ENCODE measurements around the gene SERPINB7. TPM values are rescaled to one million over a fixed set of nuclear protein-coding genes. Genes with fewer than 3 reads are reported as not detected.

The SERPINB7 gene
- total RNA-seq, 4 donors from 2014 or later: not detected

DNA sequence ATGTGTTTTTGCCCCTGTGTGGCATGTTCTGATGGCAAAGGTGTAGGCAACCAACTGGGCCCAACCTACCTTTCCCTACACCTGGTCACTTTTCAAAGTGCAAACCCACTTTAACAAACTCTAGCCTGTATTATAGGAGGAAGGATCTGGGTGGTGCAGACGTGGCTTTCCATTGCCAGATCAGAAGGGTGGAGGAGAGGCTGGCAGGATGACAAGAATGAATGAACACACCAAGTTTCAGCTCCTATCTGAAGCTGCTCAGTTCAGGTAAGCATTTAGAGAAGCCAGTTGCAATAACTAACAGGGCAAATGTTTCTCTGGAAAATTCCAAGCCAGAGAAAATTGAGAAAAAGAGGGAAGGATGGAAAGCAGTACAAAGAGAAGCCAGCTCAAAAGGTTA is 707 bp upstream of the SERPINB7 start:
- Histone ChIP-seq H3K4me3 (no peak overlapping the region), H3K9me3 (no peaks in the 10 kb centered on the region), H3K27ac (no peak overlapping the region), H3K4me1 (no peaks in the 10 kb centered on the region), H3K36me3 (no peaks in the 10 kb centered on the region), H3K27me3 (no peaks in the 10 kb centered on the region)
- no peak for TF ChIP-seq POLR2A (IDR thresholded peaks at IDR 0.05)
- TF ChIP-seq, protein P1, sequence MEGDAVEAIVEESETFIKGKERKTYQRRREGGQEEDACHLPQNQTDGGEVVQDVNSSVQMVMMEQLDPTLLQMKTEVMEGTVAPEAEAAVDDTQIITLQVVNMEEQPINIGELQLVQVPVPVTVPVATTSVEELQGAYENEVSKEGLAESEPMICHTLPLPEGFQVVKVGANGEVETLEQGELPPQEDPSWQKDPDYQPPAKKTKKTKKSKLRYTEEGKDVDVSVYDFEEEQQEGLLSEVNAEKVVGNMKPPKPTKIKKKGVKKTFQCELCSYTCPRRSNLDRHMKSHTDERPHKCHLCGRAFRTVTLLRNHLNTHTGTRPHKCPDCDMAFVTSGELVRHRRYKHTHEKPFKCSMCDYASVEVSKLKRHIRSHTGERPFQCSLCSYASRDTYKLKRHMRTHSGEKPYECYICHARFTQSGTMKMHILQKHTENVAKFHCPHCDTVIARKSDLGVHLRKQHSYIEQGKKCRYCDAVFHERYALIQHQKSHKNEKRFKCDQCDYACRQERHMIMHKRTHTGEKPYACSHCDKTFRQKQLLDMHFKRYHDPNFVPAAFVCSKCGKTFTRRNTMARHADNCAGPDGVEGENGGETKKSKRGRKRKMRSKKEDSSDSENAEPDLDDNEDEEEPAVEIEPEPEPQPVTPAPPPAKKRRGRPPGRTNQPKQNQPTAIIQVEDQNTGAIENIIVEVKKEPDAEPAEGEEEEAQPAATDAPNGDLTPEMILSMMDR (IDR thresholded peaks at IDR 0.05): no peak
- no peak for DNase-seq

DNA sequence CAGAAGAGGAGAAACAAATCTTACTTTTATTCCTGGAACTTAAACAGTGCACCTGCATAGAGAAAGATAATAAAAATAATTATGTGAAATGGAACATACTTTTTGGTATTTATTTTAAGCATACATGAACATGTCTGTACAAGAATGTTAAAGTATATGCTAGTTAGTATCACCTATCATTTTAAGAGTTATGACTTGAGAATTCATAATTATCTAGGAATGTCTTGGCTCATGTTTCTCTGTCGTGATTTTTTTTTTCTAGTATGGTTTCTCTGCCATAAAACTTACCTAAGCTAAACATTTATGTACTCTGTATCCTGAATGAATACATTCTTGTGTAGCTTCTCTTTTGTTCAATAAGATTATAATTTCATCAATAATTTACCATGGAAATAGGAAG is 4.2 kb downstream of the SERPINB7 start:
- Histone ChIP-seq H3K36me3 (no peaks in the 10 kb centered on the region), H3K9me3 (no peaks in the 10 kb centered on the region), H3K27ac (no peak overlapping the region), H3K27me3 (no peaks in the 10 kb centered on the region), H3K4me1 (no peaks in the 10 kb centered on the region), H3K4me3 (no peak overlapping the region)
- no peak for TF ChIP-seq POLR2A (IDR thresholded peaks at IDR 0.05)
- TF ChIP-seq, protein P1 (IDR thresholded peaks at IDR 0.05): no peak
- DNase-seq: no peak

DNA sequence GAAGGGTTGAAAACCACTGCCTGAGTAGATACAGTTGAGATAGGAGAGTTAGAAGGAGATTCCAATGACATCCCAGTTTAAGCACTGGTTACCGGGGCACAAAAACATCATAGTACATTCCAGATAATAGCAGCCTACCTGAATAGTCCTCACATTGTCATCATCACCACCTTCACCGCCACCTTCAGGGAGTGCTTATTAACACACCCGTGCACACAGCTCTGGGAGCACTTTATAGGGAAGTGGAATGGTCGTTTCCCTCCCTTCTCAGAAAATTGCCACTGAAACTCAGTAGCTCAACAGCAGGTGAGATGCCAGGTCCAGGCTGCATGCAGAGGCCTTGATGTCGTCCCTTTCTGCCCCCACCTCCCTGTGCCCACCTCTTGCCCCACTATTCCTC is 8.2 kb downstream of the SERPINB7 start:
- no peak for DNase-seq
- no peaks in the 10 kb centered on the region for H3K36me3 ChIP-seq
- H3K9me3 ChIP-seq: no peaks in the 10 kb centered on the region
- H3K4me1 ChIP-seq: no peaks in the 10 kb centered on the region
- H3K27ac ChIP-seq: no peak overlapping the region
- no peaks in the 10 kb centered on the region for H3K27me3 ChIP-seq
- H3K4me3 ChIP-seq: no peak overlapping the region
- TF ChIP-seq, protein P1 (IDR thresholded peaks at IDR 0.05): no peak
- TF ChIP-seq POLR2A (IDR thresholded peaks at IDR 0.05): no peak

DNA sequence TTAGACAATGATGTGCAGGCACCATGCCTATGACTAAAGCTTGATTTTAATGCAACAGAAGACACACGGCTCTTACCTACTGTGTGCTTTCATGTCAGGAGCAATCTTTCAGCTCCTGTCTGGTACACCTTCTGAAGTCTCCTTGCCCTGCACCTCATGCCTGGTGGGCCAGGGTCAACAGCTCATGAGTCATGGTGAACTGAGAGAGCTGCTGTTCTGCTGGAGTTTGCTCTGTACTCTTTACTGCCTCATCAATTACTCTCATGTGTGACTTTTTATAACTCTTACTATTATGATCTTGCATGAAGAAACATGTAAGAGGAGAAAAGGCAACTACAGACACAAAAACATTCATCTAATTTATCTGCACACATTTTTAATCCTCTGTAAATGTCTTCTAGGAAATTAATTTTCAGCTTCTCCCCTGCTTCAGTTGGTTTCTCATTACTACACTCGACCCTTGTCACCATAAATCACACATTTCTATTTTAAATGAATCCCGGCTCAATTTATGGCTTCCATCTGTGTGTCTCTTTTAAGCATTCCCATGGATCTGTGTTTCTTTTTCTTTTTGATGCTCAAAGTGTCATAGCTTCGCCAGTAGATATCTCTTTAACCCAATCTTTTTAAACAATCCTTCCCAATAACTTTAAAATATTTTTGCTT is 9.7 kb downstream of the SERPINB7 start:
- Histone ChIP-seq H3K9me3 (no peaks in the 10 kb centered on the region), H3K4me1 (no peaks in the 10 kb centered on the region), H3K27ac (no peak overlapping the region), H3K27me3 (no peaks in the 10 kb centered on the region), H3K4me3 (no peak overlapping the region), H3K36me3 (no peaks in the 10 kb centered on the region)
- no peak for TF ChIP-seq POLR2A (IDR thresholded peaks at IDR 0.05)
- TF ChIP-seq, protein P1 (IDR thresholded peaks at IDR 0.05): no peak
- DNase-seq: no peak

DNA sequence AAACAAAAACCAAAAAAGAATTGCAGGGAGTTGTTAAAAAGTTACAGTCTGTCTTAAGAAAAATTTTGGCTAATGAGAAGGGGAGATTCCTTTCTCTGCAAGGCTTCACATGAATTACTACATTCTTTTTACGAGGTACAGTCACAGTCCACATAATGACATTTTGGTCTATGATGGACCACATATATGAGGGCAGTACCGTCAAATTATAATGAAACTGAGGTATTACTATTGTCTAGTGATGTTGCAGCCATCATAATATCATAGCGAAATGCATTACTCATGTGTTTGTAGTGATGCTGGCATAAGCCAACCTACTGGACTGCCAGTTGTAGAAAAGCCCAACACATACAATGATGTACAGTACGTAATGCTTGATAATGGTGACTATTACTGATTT is 12.5 kb downstream of the SERPINB7 start:
- Histone ChIP-seq H3K9me3 (no peaks in the 10 kb centered on the region), H3K4me1 (no peaks in the 10 kb centered on the region), H3K27me3 (no peaks in the 10 kb centered on the region), H3K36me3 (no peaks in the 10 kb centered on the region), H3K27ac (no peak overlapping the region), H3K4me3 (no peak overlapping the region)
- DNase-seq: no peak
- no peak for TF ChIP-seq POLR2A (IDR thresholded peaks at IDR 0.05)
- TF ChIP-seq, protein P1 (IDR thresholded peaks at IDR 0.05): no peak

Measured in Peyer's patch (tissue), 4 donors.